Fibroblast of mammary gland (primary cell): ENCODE data around the gene S100A14.

ENCODE experiments used
- DNase-seq: peaks from one replicate; pipeline ENCODE4 v3.0.0-alpha.2; 2010; ENCODE audit warnings: low read depth
- H3K4me3 ChIP-seq: 2 replicates; pipeline ENCODE4 v1.5.1; 2011; ENCODE audit warnings: low read depth, mild to moderate bottlenecking, low read length, moderate library complexity; ENCODE audit not compliant: control insufficient read depth
- TF ChIP-seq, protein P1 (sequence below): conservative IDR thresholded peaks from 2 replicates; pipeline ENCODE4 v1.5.1; 2011; ENCODE audit warnings: low read depth, low read length, inconsistent platforms; ENCODE audit not compliant: control insufficient read depth, insufficient read depth

Gene S100A14

DNA sequence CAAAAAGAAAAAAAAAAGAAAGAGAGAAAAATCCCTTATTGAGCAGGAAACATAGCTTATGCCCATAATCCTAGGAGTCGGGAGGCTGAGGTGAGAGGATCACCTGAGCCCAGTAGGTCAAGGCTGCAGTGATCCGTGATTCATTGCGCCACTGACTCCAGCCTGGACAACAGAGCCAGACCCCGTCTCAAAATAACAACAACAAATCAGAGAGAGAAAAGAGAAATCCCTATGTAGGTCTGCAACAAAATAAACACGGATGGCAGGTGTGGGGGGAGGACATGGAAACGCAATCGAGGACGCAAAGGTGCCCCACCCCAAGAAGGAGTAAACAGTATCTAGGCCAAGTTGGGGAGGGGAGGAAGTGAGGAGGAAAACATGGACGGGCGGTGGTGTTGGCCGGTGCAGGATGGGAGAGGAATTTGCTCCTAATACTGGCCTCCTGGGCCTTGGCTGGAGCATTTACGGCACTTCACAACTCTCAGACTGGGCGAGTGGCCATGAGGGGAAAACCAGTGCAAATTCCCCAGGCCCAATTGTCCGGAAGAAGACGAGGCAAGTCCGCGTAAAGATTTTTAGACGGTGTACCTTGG, 17.1 kb upstream of the S100A14 start:
- H3K4me3 ChIP-seq = peak overlapping the region; percentile 99
- TF ChIP-seq, protein P1, sequence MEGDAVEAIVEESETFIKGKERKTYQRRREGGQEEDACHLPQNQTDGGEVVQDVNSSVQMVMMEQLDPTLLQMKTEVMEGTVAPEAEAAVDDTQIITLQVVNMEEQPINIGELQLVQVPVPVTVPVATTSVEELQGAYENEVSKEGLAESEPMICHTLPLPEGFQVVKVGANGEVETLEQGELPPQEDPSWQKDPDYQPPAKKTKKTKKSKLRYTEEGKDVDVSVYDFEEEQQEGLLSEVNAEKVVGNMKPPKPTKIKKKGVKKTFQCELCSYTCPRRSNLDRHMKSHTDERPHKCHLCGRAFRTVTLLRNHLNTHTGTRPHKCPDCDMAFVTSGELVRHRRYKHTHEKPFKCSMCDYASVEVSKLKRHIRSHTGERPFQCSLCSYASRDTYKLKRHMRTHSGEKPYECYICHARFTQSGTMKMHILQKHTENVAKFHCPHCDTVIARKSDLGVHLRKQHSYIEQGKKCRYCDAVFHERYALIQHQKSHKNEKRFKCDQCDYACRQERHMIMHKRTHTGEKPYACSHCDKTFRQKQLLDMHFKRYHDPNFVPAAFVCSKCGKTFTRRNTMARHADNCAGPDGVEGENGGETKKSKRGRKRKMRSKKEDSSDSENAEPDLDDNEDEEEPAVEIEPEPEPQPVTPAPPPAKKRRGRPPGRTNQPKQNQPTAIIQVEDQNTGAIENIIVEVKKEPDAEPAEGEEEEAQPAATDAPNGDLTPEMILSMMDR = no peak
- no peak for DNase-seq

DNA sequence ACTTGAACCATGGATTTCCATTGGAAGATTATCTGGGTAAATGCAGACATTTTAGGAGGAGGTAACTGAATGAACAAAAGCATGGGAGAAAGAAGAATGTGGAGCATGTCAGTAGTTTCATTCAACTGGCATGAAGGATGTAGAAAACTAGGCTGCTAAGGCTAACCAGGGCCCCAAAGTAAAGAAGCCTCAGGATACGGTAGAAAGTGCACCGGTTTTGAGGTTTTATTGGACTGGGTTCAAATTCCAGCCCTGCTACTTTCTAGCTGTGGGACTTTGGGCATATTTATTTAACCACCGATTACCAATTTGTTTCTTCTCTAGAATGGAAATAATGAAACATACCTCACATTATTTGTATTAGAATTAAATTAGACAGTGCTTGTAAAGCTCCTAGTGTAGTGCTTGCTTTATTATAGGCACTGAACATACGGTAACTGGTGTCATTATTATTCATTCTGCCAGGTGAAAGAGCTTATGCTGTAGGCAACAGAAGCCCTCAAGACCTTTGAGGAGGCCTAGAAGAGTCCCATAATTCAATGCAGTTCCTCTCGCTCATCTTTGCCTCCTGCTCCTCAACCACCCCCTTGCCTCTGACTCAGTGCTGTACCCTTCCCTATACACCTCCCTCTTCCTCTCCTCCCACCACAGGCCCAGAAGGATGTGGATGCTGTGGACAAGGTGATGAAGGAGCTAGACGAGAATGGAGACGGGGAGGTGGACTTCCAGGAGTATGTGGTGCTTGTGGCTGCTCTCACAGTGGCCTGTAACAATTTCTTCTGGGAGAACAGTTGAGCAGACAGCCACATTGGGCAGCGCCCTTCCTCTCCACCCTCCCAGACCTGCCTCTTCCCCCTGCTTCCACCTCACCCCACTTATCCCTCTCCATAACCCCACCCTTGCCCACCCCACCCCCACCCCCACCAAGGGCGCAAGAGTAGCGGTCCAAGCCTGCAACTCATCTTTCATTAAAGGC, 15.2 kb upstream of the S100A14 start:
- TF ChIP-seq, protein P1 = no peak
- H3K4me3 ChIP-seq = no peak overlapping the region
- no peak for DNase-seq

DNA sequence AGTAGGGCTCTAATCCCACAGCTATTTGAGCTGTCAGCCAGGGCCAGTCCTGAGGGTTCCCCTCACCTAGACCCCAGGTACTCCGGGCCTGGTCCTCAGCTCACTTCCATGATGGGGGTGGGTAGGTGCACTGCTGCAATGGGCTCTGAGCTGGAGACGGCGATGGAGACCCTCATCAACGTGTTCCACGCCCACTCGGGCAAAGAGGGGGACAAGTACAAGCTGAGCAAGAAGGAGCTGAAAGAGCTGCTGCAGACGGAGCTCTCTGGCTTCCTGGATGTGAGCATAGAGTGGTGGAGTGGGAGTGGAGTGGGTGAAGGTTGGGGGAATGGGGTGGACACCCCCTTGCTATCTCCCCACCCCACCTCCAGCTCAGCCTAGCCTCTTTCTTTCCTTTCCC, 14.3 kb upstream of the S100A14 start:
- TF ChIP-seq, protein P1 = no peak
- no peak overlapping the region for H3K4me3 ChIP-seq
- DNase-seq = no peak

DNA sequence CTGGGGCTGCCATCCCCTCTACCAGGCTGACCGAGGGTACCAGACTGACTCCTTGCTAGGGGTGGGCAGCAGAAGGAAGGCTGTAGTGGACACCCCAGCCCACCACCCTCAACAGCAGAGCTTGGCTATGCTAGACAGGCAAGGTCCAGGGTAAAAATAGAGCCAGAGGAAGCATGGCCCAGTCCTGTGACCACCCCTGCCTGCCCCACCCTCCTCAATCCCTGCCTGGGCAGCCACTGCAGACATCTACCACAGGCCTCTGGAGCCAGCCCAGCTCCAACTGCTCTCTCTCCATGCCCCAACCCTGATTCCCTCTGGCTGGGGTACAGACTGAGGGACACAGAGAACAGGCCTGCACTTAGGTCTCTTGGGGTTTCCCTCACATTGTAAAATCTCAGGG, 13.8 kb upstream of the S100A14 start:
- DNase-seq = no peak
- no peak overlapping the region for H3K4me3 ChIP-seq
- TF ChIP-seq, protein P1 = no peak

DNA sequence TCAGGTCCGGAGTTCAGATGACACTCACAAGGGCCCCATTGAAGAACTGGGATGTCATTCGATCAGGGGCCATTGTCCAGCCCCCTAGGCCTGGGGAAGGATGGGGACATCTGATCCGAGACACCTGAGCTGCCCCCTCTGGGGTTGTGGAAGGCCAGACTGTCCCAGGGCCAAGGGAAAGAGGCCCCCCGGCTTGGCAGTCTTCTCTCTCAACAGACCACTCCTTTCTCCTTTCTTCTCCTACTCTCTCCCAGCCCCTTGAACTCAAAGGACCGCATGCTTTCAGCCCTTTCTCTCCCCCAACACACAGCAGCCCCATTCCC, 13.2 kb upstream of the S100A14 start:
- no peak for DNase-seq
- TF ChIP-seq, protein P1 = no peak
- H3K4me3 ChIP-seq = no peak overlapping the region

DNA sequence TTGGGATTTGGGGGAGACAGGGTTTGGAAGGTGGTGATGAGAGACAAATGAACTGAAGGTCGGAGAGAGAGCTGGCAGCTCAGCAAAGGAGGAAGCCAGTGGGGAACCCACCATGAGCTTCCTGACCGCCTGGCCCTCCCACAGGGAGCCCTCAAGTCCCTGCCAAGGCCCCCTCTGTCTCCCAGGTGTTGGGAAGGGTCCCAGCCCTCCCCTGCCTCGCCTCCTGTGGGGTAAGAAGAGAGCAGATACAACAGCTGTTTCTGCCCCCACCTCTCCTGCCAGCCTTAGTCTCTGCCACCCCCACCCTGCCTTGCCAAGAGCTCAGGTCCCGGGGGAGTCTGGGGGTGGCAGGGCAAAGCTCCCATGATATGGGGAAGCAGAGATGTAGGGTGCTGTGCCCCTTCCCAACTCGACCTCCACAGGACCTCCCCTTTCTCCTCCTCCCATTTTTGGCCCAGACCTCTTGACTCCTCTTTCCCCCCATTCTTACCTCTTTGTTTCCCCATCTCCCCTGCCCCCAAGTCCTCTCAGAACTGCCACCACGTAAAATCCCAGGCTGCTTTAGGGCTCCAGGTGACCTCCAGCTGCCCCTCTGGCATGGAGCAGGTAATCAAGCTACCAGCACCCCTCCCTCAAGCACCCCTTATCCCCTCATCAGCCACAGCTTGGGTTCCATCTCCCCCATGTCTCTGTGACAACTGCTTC, 12.7 kb upstream of the S100A14 start:
- no peak overlapping the region for H3K4me3 ChIP-seq
- no peak for DNase-seq
- TF ChIP-seq, protein P1 = no peak
